HG02759 (cell line): Measurements from ENCODE around the gene ART4.

Experiments used
- ATAC-seq: cut with Tn5 transposase; IDR thresholded peaks from one replicate; pipeline ENCODE4 v1.9.1; 2021; ENCODE audit warnings: mild to moderate bottlenecking, moderate library complexity; ENCODE audit not compliant: unreplicated experiment

The ART4 gene

GRCh38 chr12:14811486-14811885 lies 31.8 kb downstream of the ART4 start:
- no peak for ATAC-seq

- no peak for ATAC-seq
Measured at GRCh38 chr12:14810953-14811483, 32.3 kb downstream of the ART4 start.

GRCh38 chr12:14810167-14810952 lies 33.0 kb downstream of the ART4 start:
- ATAC-seq = no peak

GRCh38 chr12:14803830-14804160 lies 39.5 kb downstream of the ART4 start:
- peak; percentile 24 for ATAC-seq

- ATAC-seq = peak; percentile 99
Measured at GRCh38 chr12:14803011-14803829, 40.1 kb downstream of the ART4 start, which contains the start of the genes C12orf60 and WBP11. TSS of gene C12orf60 (plus strand) at chr12:14803670. CDS start at chr12:14822936, 19,266 bp downstream. TSS of gene WBP11 (minus strand) at chr12:14803478. CDS start at chr12:14801383, 2,095 bp downstream.

- ATAC-seq = no peak
Measured at GRCh38 chr12:14802721-14803010, 40.7 kb downstream of the ART4 start.

GRCh38 chr12:14802247-14802646 lies 41.1 kb downstream of the ART4 start:
- ATAC-seq = no peak

GRCh38 chr12:14795028-14795448 lies 48.3 kb downstream of the ART4 start:
- no peak for ATAC-seq

- ATAC-seq = no peak
Measured at GRCh38 chr12:14785568-14785967, 57.8 kb downstream of the ART4 start.

GRCh38 chr12:14784471-14784870 lies 58.9 kb downstream of the ART4 start:
- ATAC-seq = no peak

- no peak for ATAC-seq
Measured at GRCh38 chr12:14782756-14783155, 60.6 kb downstream of the ART4 start.

GRCh38 chr12:14781563-14781962 lies 61.8 kb downstream of the ART4 start:
- no peak for ATAC-seq

GRCh38 chr12:14780859-14781258 lies 62.5 kb downstream of the ART4 start:
- no peak for ATAC-seq

GRCh38 chr12:14779834-14780233 lies 63.5 kb downstream of the ART4 start:
- no peak for ATAC-seq

- no peak for ATAC-seq
Measured at GRCh38 chr12:14777271-14777670, 66.1 kb downstream of the ART4 start.

GRCh38 chr12:14776236-14776961 lies 66.9 kb downstream of the ART4 start:
- no peak for ATAC-seq

- ATAC-seq = no peak
Measured at GRCh38 chr12:14775636-14775980, 67.7 kb downstream of the ART4 start.
